CD4-positive, CD25-positive, alpha-beta regulatory T cell (primary cell): ENCODE results near the gene DOCK1. TPM values are rescaled to one million over a fixed set of nuclear protein-coding genes. Genes with fewer than 3 reads are reported as not detected.

Source experiments
- ATAC-seq, 2 donors: fragments of 150-1000 bp; cut with Tn5 transposase; one replicate each; pipeline ENCODE4 v1.10.0; 2021; ENCODE audit warnings: low read depth in 2 of 2, moderate number of reproducible peaks in 2 of 2, moderate library complexity in 1 of 2
- DNase-seq, 3 donors: peaks; one replicate each; pipeline versions ENCODE4 v3.0.0 to v3.0.0-alpha.2; 2012 to 2022; ENCODE audit warnings: mixed read lengths in 1 of 3
- H3K27ac ChIP-seq: one replicate; pipeline ENCODE4 v1.7.0; 2013; ENCODE audit warnings: mild to moderate bottlenecking, low read length; ENCODE audit not compliant: insufficient read depth, poor library complexity, severe bottlenecking
- H3K27me3 ChIP-seq: one replicate; pipeline ENCODE4 v1.7.0; 2013; ENCODE audit warnings: low read length; ENCODE audit not compliant: control insufficient read depth, insufficient read depth
- H3K36me3 ChIP-seq: one replicate; pipeline ENCODE4 v1.7.0; 2013; ENCODE audit warnings: mild to moderate bottlenecking, low read length, moderate library complexity; ENCODE audit not compliant: control insufficient read depth, insufficient read depth
- H3K4me1 ChIP-seq: 2 replicates; pipeline ENCODE4 v1.7.0; 2013; ENCODE audit warnings: mild to moderate bottlenecking, low read length; ENCODE audit not compliant: insufficient read depth, control insufficient read depth, poor library complexity, severe bottlenecking
- H3K4me3 ChIP-seq: one replicate; pipeline ENCODE4 v1.7.0; 2013; ENCODE audit warnings: low read depth, mild to moderate bottlenecking, low read length, moderate library complexity
- H3K9me3 ChIP-seq, 2 experiments: 1 replicate in 1 of 2; 2 replicates in 1 of 2; pipeline ENCODE4 v1.7.0; 2013; ENCODE audit warnings: low read length in 2 of 2, mild to moderate bottlenecking in 1 of 2, moderate library complexity in 1 of 2; ENCODE audit not compliant: control insufficient read depth in 2 of 2
- H3K27ac Mint-ChIP-seq, 3 donors: one replicate each; pipeline ENCODE4 v1.8.0; 2020 to 2022; ENCODE audit warnings: mild to moderate bottlenecking in 3 of 3, mixed read lengths in 3 of 3, moderate library complexity in 2 of 3
- H3K27me3 Mint-ChIP-seq: one replicate; pipeline ENCODE4 v1.8.0; 2022; ENCODE audit warnings: mild to moderate bottlenecking, mixed read lengths
- H3K36me3 Mint-ChIP-seq: one replicate; pipeline ENCODE4 v1.8.0; 2020; ENCODE audit warnings: mixed read lengths
- H3K4me1 Mint-ChIP-seq, 4 donors: one replicate each; pipeline ENCODE4 v1.8.0; 2020 to 2022; ENCODE audit warnings: mixed read lengths in 4 of 4, mild to moderate bottlenecking in 1 of 4
- H3K4me3 Mint-ChIP-seq, 4 donors: one replicate each; pipeline ENCODE4 v1.8.0; 2020 to 2022; ENCODE audit warnings: mild to moderate bottlenecking in 4 of 4, mixed read lengths in 4 of 4, moderate library complexity in 3 of 4
- H3K9me3 Mint-ChIP-seq, 7 donors: one replicate each; pipeline ENCODE4 v1.8.0; 2020 to 2022; ENCODE audit warnings: mixed read lengths in 7 of 7, mild to moderate bottlenecking in 3 of 7, moderate library complexity in 2 of 7
- polyA plus RNA-seq, 4 donors: library from polyadenylated mRNA; unstranded; fragments of 300-500 nt; fragmentation: Illumina TruSeq; gene quantifications; one replicate each; pipeline ENCODE4 v1.2.3, GENCODE V29; 2021
- total RNA-seq: library from RNA; stranded (reverse); gene quantifications from one replicate; pipeline ENCODE4 v1.2.3, GENCODE V29; 2022

Gene DOCK1
- total and polyA plus RNA-seq, 5 donors from 2014 or later, result 0.20 TPM; not detected in 4

- no peak overlapping the region for H3K27ac Mint-ChIP-seq
- no peaks in the 10 kb centered on the region for H3K9me3 Mint-ChIP-seq
- ATAC-seq, result no peak
Observed at GRCh38 chr10:127040756-127041155, 135.5 kb downstream of the DOCK1 start.

GRCh38 chr10:127041552-127041951, 136.3 kb downstream of the DOCK1 start:
- Histone ChIP-seq H3K4me1 (no peaks in the 10 kb centered on the region), H3K36me3 (no peaks in the 10 kb centered on the region), H3K27ac (no peak overlapping the region), H3K9me3 (no peaks in the 10 kb centered on the region), H3K27me3 (no peaks in the 10 kb centered on the region), H3K4me3 (no peak overlapping the region)
- no peak for DNase-seq
- Mint-ChIP-seq H3K9me3 (no peaks in the 10 kb centered on the region), H3K36me3 (no peaks in the 10 kb centered on the region), H3K27ac (no peak overlapping the region), H3K4me3 (no peak overlapping the region), H3K4me1 (no peaks in the 10 kb centered on the region), H3K27me3 (no peaks in the 10 kb centered on the region)
- ATAC-seq, result no peak

More at GRCh38 chr10:127040756-127041155, 135.5 kb downstream of the DOCK1 start:
- Histone ChIP-seq H3K27ac (no peak overlapping the region), H3K9me3 (no peaks in the 10 kb centered on the region), H3K4me3 (no peak overlapping the region), H3K27me3 (no peaks in the 10 kb centered on the region), H3K4me1 (no peaks in the 10 kb centered on the region), H3K36me3 (no peaks in the 10 kb centered on the region)
- DNase-seq, result no peak
- no peaks in the 10 kb centered on the region for H3K27me3 Mint-ChIP-seq
- no peaks in the 10 kb centered on the region for H3K36me3 Mint-ChIP-seq
- no peaks in the 10 kb centered on the region for H3K4me1 Mint-ChIP-seq
- no peak overlapping the region for H3K4me3 Mint-ChIP-seq

- Mint-ChIP-seq H3K36me3 (no peaks in the 10 kb centered on the region), H3K9me3 (peaks cover 0 to 6% (median 0%) of the 10 kb centered on the region in 7 donors), H3K27me3 (no peaks in the 10 kb centered on the region), H3K27ac (no peak overlapping the region), H3K4me1 (no peaks in the 10 kb centered on the region), H3K4me3 (no peak overlapping the region)
- Histone ChIP-seq H3K4me3 (no peak overlapping the region), H3K4me1 (no peaks in the 10 kb centered on the region), H3K27ac (no peak overlapping the region), H3K27me3 (no peaks in the 10 kb centered on the region), H3K36me3 (no peaks in the 10 kb centered on the region), H3K9me3 (no peaks in the 10 kb centered on the region)
- ATAC-seq (no peak), DNase-seq (no peak)
Observed at GRCh38 chr10:127043301-127043700, 138.1 kb downstream of the DOCK1 start.

- Histone ChIP-seq H3K27me3 (no peaks in the 10 kb centered on the region), H3K4me3 (no peak overlapping the region), H3K9me3 (no peaks in the 10 kb centered on the region), H3K4me1 (no peaks in the 10 kb centered on the region), H3K27ac (no peak overlapping the region), H3K36me3 (no peaks in the 10 kb centered on the region)
- ATAC-seq, result no peak
- DNase-seq, result no peak
- Mint-ChIP-seq H3K9me3 (peaks cover 0 to 6% (median 0%) of the 10 kb centered on the region in 7 donors), H3K27me3 (no peaks in the 10 kb centered on the region), H3K4me1 (no peaks in the 10 kb centered on the region), H3K4me3 (no peak overlapping the region), H3K36me3 (no peaks in the 10 kb centered on the region), H3K27ac (no peak overlapping the region)
Observed at GRCh38 chr10:127044186-127044585, 139.0 kb downstream of the DOCK1 start.

GRCh38 chr10:127046975-127047877, 142.0 kb downstream of the DOCK1 start:
- no peak overlapping the region for H3K4me3 ChIP-seq
- no peak overlapping the region for H3K27ac ChIP-seq
- Mint-ChIP-seq H3K27ac (no peak overlapping the region), H3K4me3 (no peak overlapping the region), H3K27me3 (no peaks in the 10 kb centered on the region), H3K4me1 (no peaks in the 10 kb centered on the region), H3K36me3 (no peaks in the 10 kb centered on the region), H3K9me3 (peaks cover 0 to 6% (median 0%) of the 10 kb centered on the region in 7 donors)
- no peak for DNase-seq
- no peaks in the 10 kb centered on the region for H3K4me1 ChIP-seq
- no peak for ATAC-seq
- no peaks in the 10 kb centered on the region for H3K36me3 ChIP-seq
- H3K27me3 ChIP-seq, result no peaks in the 10 kb centered on the region
- no peaks in the 10 kb centered on the region for H3K9me3 ChIP-seq

- peak overlapping the region in 1 of 3 donors; percentile 23 for H3K27ac Mint-ChIP-seq
- Histone ChIP-seq H3K9me3 (no peaks in the 10 kb centered on the region), H3K27ac (no peak overlapping the region), H3K4me3 (no peak overlapping the region), H3K27me3 (no peaks in the 10 kb centered on the region), H3K36me3 (no peaks in the 10 kb centered on the region), H3K4me1 (no peaks in the 10 kb centered on the region)
- no peaks in the 10 kb centered on the region for H3K27me3 Mint-ChIP-seq
- no peaks in the 10 kb centered on the region for H3K36me3 Mint-ChIP-seq
- peaks cover 0 to 6% (median 0%) of the 10 kb centered on the region in 7 donors for H3K9me3 Mint-ChIP-seq
- no peaks in the 10 kb centered on the region for H3K4me1 Mint-ChIP-seq
- H3K4me3 Mint-ChIP-seq, result no peak overlapping the region
- DNase-seq, result no peak
- ATAC-seq, result no peak
Observed at GRCh38 chr10:127047878-127048238, 142.6 kb downstream of the DOCK1 start.

GRCh38 chr10:127048630-127049029, 143.4 kb downstream of the DOCK1 start:
- H3K27ac ChIP-seq, result no peak overlapping the region
- peaks cover 0 to 6% (median 0%) of the 10 kb centered on the region in 7 donors for H3K9me3 Mint-ChIP-seq
- H3K27ac Mint-ChIP-seq, result no peak overlapping the region
- no peak overlapping the region for H3K4me3 Mint-ChIP-seq
- H3K36me3 Mint-ChIP-seq, result no peaks in the 10 kb centered on the region
- H3K4me3 ChIP-seq, result no peak overlapping the region
- H3K27me3 ChIP-seq, result no peaks in the 10 kb centered on the region
- H3K9me3 ChIP-seq, result no peaks in the 10 kb centered on the region
- H3K36me3 ChIP-seq, result no peaks in the 10 kb centered on the region
- H3K4me1 ChIP-seq, result no peaks in the 10 kb centered on the region
- ATAC-seq (no peak), DNase-seq (no peak)
- no peaks in the 10 kb centered on the region for H3K4me1 Mint-ChIP-seq
- H3K27me3 Mint-ChIP-seq, result no peaks in the 10 kb centered on the region

GRCh38 chr10:127052001-127052400, 146.8 kb downstream of the DOCK1 start:
- Mint-ChIP-seq H3K27me3 (no peaks in the 10 kb centered on the region), H3K9me3 (peaks cover 0 to 6% (median 2%) of the 10 kb centered on the region in 7 donors), H3K27ac (no peak overlapping the region)

More at GRCh38 chr10:127052001-127052400, 146.8 kb downstream of the DOCK1 start:
- no peaks in the 10 kb centered on the region for H3K9me3 ChIP-seq
- no peaks in the 10 kb centered on the region for H3K4me1 ChIP-seq
- H3K4me3 Mint-ChIP-seq, result no peak overlapping the region
- ATAC-seq (no peak), DNase-seq (no peak)
- no peaks in the 10 kb centered on the region for H3K36me3 ChIP-seq
- no peaks in the 10 kb centered on the region for H3K4me1 Mint-ChIP-seq
- no peak overlapping the region for H3K4me3 ChIP-seq
- no peaks in the 10 kb centered on the region for H3K36me3 Mint-ChIP-seq
- no peak overlapping the region for H3K27ac ChIP-seq
- H3K27me3 ChIP-seq, result no peaks in the 10 kb centered on the region
